Endodermal cell (in vitro differentiated cells): ENCODE measurements around the gene CTIF. TPM values are rescaled to one million over a fixed set of nuclear protein-coding genes. Genes with fewer than 3 reads are reported as not detected.

Experiments
- DNase-seq: peaks from one replicate; pipeline ENCODE4 v3.0.0-alpha.2; 2017
- H3K27ac ChIP-seq: 2 replicates; pipeline ENCODE4 v1.5.1; 2013; ENCODE audit warnings: mild to moderate bottlenecking, low read depth, low read length, moderate library complexity
- H3K27me3 ChIP-seq: 2 replicates; pipeline ENCODE4 v1.6.1; 2013; ENCODE audit warnings: mild to moderate bottlenecking, low read length, moderate library complexity; ENCODE audit not compliant: insufficient read depth, control insufficient read depth, poor library complexity, severe bottlenecking
- H3K36me3 ChIP-seq: 2 replicates; pipeline ENCODE4 v1.7.0; 2013; ENCODE audit warnings: mild to moderate bottlenecking, low read length, moderate library complexity; ENCODE audit not compliant: control insufficient read depth, insufficient read depth
- H3K4me1 ChIP-seq: one replicate; pipeline ENCODE4 v1.7.0; 2013; ENCODE audit warnings: low read length; ENCODE audit not compliant: control insufficient read depth, insufficient read depth
- H3K4me3 ChIP-seq: 2 replicates; pipeline ENCODE4 v1.5.1; 2013; ENCODE audit warnings: mild to moderate bottlenecking, low read length, moderate library complexity
- H3K9ac ChIP-seq: 2 replicates; pipeline ENCODE4 v1.6.1; 2013; ENCODE audit warnings: mild to moderate bottlenecking, low read length, moderate library complexity; ENCODE audit not compliant: poor library complexity, severe bottlenecking; ENCODE audit errors: extremely low read depth
- H3K9me3 ChIP-seq: 2 replicates; pipeline ENCODE4 v1.6.1; 2013; ENCODE audit warnings: mild to moderate bottlenecking, low read length, moderate library complexity; ENCODE audit not compliant: control insufficient read depth
- H3K27ac Mint-ChIP-seq: 2 replicates; pipeline ENCODE4 v1.8.0; 2020; ENCODE audit warnings: mixed read lengths
- H3K27me3 Mint-ChIP-seq: 2 replicates; pipeline ENCODE4 v1.8.0; 2021; ENCODE audit warnings: mild to moderate bottlenecking, mixed read lengths; ENCODE audit not compliant: insufficient read depth
- H3K36me3 Mint-ChIP-seq: 2 replicates; pipeline ENCODE4 v1.8.0; 2020; ENCODE audit warnings: low read depth, mixed read lengths
- H3K4me1 Mint-ChIP-seq: 2 replicates; pipeline ENCODE4 v1.8.0; 2020; ENCODE audit warnings: mixed read lengths
- H3K4me3 Mint-ChIP-seq: 2 replicates; pipeline ENCODE4 v1.8.0; 2020; ENCODE audit warnings: mild to moderate bottlenecking, moderate library complexity, mixed read lengths
- H3K9me3 Mint-ChIP-seq: 2 replicates; pipeline ENCODE4 v1.8.0; 2020; ENCODE audit warnings: mild to moderate bottlenecking, mixed read lengths
- WGBS, 2 experiments: methylation state at CpG; one replicate each; pipeline versions ENCODE4 v1.1.5 to v1.1.7; 2013; ENCODE audit warnings: missing lambda C conversion rate in 2 of 2, mixed read lengths in 1 of 2; ENCODE audit not compliant: insufficient coverage in 1 of 2, insufficient read length in 1 of 2; 5-methylcytosine and 5-hydroxymethylcytosine counted together
- total RNA-seq, 2 donors: library from RNA; stranded (reverse); fragmentation: NEBNext Ultra II Directional in 1 of 2; extraction: Animal tissue kit (Norgen Biotek cat#: 25700) in 1 of 2; gene quantifications; 2 replicates in 1 of 2; 3 replicates in 1 of 2; pipeline ENCODE4 v1.2.1, GENCODE V29; 2021
- TF ChIP-seq, protein P1 (sequence below): fragments of 200-600 bp; sonication (generic); conservative IDR thresholded peaks from 2 replicates; pipeline ENCODE4 v1.5.0; 2021; ENCODE audit warnings: antibody characterized with exemption, mild to moderate bottlenecking

Gene CTIF
- total RNA-seq, 2 donors from 2014 or later = 33.8 to 41.6 TPM

- Histone ChIP-seq H3K27me3 (no peaks in the 10 kb centered on the region), H3K27ac (no peak overlapping the region), H3K9me3 (no peaks in the 10 kb centered on the region), H3K4me3 (no peak overlapping the region), H3K4me1 (no peaks in the 10 kb centered on the region), H3K36me3 (no peaks in the 10 kb centered on the region), H3K9ac (no peak overlapping the region)
- Mint-ChIP-seq H3K36me3 (peaks cover 20% of the 10 kb centered on the region), H3K4me1 (peaks cover 15% of the 10 kb centered on the region), H3K9me3 (no peaks in the 10 kb centered on the region), H3K27me3 (no peaks in the 10 kb centered on the region), H3K27ac (no peak overlapping the region), H3K4me3 (no peak overlapping the region)
- WGBS, 2 experiments = 96 to 97% methylated on average over 18 to 22 of the region's 22 CpGs
- TF ChIP-seq, protein P1, sequence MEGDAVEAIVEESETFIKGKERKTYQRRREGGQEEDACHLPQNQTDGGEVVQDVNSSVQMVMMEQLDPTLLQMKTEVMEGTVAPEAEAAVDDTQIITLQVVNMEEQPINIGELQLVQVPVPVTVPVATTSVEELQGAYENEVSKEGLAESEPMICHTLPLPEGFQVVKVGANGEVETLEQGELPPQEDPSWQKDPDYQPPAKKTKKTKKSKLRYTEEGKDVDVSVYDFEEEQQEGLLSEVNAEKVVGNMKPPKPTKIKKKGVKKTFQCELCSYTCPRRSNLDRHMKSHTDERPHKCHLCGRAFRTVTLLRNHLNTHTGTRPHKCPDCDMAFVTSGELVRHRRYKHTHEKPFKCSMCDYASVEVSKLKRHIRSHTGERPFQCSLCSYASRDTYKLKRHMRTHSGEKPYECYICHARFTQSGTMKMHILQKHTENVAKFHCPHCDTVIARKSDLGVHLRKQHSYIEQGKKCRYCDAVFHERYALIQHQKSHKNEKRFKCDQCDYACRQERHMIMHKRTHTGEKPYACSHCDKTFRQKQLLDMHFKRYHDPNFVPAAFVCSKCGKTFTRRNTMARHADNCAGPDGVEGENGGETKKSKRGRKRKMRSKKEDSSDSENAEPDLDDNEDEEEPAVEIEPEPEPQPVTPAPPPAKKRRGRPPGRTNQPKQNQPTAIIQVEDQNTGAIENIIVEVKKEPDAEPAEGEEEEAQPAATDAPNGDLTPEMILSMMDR = no peak
- DNase-seq = peak; percentile 28
These were observed 251.5 kb downstream of the CTIF start for GRCh38 chr18:48790226-48790863.

DNA sequence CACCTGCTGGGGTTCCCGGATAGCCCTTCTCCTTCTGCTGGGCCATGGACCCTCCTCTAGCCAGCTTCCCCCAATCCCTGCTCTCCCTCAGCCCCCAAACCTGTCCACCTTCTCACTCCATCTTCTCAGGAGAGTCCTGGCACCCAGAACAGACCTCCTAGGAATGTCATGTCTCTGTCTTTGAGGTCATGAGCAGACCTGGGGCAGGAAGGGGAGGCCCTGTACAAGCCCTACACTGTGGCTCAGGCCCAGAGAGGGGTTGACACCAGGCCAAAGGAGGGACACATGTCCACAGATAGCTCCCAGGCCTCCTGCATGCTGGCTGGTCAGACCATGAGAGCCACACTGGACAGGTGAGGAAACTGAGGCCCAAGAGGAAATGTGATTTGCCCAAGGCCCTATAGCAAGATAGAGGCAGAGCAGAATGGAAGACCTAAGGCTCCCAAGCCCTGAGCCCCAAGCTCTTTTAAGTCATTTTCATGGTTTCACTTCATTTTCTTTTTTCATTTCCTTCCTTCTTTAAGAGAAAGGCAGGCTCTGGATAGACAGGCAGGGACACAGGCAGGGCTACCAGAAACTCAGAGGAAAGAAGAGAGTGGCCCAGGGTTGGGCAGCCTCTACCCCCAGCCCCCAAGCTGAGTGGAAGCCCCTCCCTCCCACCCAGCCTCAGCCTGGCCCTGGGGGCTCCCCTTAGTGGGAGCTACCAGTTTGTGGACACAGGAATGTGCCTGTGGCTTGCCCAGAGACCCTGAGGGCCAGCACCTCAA, 252.2 kb downstream of the CTIF start:
- peak; percentile 37 for DNase-seq
- H3K27me3 Mint-ChIP-seq = no peaks in the 10 kb centered on the region
- no peaks in the 10 kb centered on the region for H3K27me3 ChIP-seq
- H3K4me1 Mint-ChIP-seq = peaks cover 11% of the 10 kb centered on the region
- TF ChIP-seq, protein P1 = no peak
- no peak overlapping the region for H3K9ac ChIP-seq
- no peaks in the 10 kb centered on the region for H3K9me3 Mint-ChIP-seq
- no peak overlapping the region for H3K27ac Mint-ChIP-seq
- H3K4me3 ChIP-seq = no peak overlapping the region
- no peak overlapping the region for H3K27ac ChIP-seq
- H3K4me3 Mint-ChIP-seq = no peak overlapping the region
- H3K4me1 ChIP-seq = no peaks in the 10 kb centered on the region
- no peaks in the 10 kb centered on the region for H3K36me3 ChIP-seq
- peaks cover 20% of the 10 kb centered on the region for H3K36me3 Mint-ChIP-seq
- no peaks in the 10 kb centered on the region for H3K9me3 ChIP-seq
- WGBS, 2 experiments = 86 to 100% methylated on average over 1 of the region's 1 CpG

DNA sequence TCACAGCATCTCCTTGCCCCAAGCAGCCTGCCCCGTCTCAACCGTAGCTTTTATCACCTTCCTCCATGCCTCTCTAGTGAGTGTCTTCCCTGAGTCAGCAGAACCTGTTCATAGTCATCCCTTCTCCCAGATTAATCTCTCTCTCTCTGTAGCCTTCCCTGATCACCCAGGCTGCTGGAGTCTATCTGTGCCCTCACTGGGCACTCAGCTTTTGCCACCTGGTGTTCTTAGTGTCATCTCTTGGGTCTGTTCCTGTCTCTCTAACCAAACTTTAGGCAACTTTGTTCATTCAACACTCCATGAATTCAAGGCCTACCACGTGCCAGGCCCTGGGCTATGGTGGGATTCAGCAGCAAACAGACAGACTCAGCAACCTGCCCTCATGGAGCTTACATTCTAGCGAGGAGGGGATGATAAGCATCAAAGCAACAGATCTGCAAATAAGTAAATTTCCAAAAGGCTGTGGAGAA, 252.8 kb downstream of the CTIF start:
- Histone ChIP-seq H3K9ac (no peak overlapping the region), H3K27me3 (no peaks in the 10 kb centered on the region), H3K27ac (no peak overlapping the region), H3K4me3 (no peak overlapping the region), H3K4me1 (no peaks in the 10 kb centered on the region), H3K36me3 (no peaks in the 10 kb centered on the region), H3K9me3 (no peaks in the 10 kb centered on the region)
- peak; percentile 23 for DNase-seq
- Mint-ChIP-seq H3K4me1 (peaks cover 6% of the 10 kb centered on the region), H3K4me3 (no peak overlapping the region), H3K27me3 (no peaks in the 10 kb centered on the region), H3K36me3 (peaks cover 23% of the 10 kb centered on the region), H3K9me3 (no peaks in the 10 kb centered on the region), H3K27ac (no peak overlapping the region)
- 94 to 100% methylated on average over 3 to 4 of the region's 4 CpGs for WGBS, 2 experiments
- TF ChIP-seq, protein P1 = no peak
